ENCODE results near the gene ZNF655.

ZNF655 gene

DNA sequence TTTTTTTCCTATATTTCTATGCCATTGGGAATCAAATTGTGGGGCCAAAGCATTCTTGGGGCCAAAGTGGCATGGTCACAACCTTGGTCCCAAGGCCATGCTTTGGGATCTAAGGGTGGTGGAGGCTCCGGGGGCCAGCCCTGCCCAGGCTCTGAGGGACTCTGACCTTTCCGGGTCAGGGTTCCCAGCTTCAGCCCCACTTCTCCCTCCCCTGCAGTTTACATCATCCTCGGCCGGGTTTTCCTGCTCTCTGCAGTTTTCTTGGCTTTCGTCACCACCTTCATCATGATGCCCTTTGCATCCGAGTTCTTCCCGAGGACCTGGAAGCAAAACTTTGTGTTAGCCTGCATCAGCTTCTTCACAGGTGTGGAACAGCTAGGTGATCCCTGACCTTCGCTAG lies 48.1 kb downstream of the ZNF655 start:
- no peak for DNase-seq (ENCODE audit: low spot score)

GRCh38 chr7:99607548-99607947 lies 49.1 kb downstream of the ZNF655 start:
- no peak for DNase-seq (ENCODE audit: low spot score)

DNA sequence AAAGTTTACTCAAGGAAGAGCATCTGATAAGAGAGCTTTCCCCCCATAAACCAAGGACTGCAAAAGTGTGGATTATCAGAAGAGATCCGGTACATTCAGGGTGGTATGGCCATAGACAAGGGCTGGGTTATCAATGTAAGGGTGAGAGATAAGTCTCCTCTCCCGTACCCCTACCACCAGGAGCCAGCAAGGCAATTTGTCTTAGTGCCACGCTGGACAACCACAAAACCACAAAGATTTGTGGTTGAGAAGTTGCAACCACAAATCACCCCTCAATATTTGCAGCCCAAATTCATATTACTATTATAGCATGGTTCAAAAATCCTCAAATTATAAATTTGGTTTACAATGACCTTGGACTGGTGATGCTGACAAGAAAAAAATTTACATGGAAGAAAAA lies 56.1 kb downstream of the ZNF655 start:
- peak; percentile 14 for DNase-seq (ENCODE audit: low spot score)

DNA sequence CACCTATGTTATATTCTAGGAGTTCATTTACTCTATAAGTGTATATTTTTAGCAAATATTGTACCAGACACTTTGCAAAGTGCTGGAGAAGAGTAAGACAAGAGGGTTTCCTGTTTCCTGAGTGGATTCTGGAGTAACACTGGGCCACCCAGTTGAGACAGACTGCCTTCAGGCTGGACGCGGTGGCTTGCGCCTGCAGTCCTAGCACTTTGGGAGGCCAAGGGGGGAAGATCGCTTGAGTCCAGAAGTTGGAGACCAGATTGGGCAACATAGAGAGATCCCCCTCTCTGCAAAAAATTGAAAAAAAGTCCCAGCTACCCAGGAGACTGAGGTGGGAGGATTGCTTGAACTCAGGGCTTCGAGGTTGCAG lies 57.5 kb downstream of the ZNF655 start:
- peak; percentile 35 for DNase-seq (ENCODE audit: low spot score)

- DNase-seq (ENCODE audit: low spot score) = peak; percentile 95
Observed at GRCh38 chr7:99616359-99617191, 58.1 kb downstream of the ZNF655 start, which contains the start of gene ZSCAN25. ZSCAN25 (plus strand) TSS chr7:99616946; CDS start chr7:99619607, 2,661 bp downstream.

GRCh38 chr7:99617192-99617781 lies 58.8 kb downstream of the ZNF655 start:
- no peak for DNase-seq (ENCODE audit: low spot score)

GRCh38 chr7:99618726-99619125 lies 60.3 kb downstream of the ZNF655 start:
- DNase-seq (ENCODE audit: low spot score) = peak; percentile 25

GRCh38 chr7:99619571-99620130 lies 61.2 kb downstream of the ZNF655 start:
- DNase-seq (ENCODE audit: low spot score) = peak; percentile 37

- DNase-seq (ENCODE audit: low spot score) = peak; percentile 24
Observed at GRCh38 chr7:99621271-99621670, 62.8 kb downstream of the ZNF655 start.

DNA sequence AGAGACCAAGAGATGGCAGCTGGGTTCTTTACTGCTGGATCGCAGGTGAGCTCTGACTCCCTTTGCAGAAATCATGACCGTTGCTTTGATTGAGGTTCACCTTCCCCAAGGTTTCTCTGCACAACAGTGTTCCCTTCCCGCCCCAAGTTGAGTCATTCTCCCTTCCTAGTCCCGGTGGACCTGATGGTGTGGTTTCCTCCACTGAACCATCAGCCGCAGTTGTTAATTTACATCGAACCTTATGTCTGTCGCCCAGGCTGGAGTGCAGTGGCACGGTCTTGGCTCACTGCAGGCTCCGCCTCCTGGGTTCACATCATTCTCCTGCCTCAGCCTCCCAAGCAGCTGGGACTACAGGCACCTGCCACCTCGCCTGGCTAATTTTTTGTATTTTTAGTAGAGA lies 64.2 kb downstream of the ZNF655 start:
- DNase-seq (ENCODE audit: low spot score) = peak; percentile 11

- peak; percentile 9 for DNase-seq (ENCODE audit: low spot score)
Observed at GRCh38 chr7:99623091-99623693, 64.8 kb downstream of the ZNF655 start.

DNA sequence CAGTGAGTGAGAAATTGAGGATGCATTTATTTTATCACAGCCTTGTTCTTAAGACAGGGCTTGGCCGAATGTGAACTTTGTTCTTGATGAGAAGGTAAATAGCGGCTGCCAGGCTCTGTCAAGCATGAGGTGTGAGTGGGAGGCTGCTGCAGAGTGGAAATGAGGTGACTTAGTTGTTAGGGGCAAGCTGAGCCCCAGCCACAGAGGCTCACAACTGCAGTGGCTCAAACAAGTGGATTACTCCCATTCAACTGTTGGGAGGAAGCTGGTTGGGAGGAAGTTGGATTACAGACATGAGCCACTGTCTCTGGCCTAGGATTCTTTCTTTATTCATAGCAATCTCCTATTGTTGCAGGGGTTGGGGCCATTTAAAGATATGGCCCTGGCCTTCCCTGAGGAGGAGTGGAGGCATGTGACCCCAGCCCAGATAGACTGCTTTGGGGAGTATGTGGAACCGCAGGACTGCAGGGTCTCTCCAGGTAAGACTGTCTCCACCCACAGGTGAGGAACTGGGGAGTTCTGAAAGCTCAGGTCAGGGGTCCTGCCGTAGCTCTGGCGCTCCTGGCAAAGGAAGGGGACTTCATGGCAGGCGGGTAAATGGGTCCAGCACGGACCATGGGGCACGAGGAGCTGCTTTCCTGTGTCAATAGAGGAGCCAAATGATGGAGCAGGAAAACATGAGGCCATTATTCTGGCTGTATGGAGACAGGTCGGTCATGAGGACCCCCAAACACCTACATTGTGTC lies 65.4 kb downstream of the ZNF655 start:
- peak; percentile 14 for DNase-seq (ENCODE audit: low spot score)

DNA sequence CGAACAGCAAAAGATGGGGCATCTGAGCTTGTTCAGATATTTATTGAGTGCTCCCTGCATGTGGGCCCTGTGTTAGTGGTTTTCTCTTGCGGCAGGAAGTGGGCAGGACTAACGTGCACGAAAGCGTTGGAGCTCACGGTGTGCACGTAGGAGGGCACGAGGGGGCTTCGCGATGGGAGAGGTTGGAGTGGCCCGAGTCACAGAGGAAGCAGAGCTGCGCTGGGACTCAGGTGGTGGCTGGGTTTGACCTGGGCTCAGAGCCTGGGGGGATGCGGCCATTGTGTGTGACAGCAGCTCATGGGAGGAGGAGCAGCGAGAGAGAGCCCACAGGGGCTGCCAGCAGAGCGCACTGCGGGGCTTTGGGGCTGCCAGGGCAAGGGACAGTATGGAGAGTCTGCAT lies 66.0 kb downstream of the ZNF655 start:
- DNase-seq (ENCODE audit: low spot score) = peak; percentile 21

DNA sequence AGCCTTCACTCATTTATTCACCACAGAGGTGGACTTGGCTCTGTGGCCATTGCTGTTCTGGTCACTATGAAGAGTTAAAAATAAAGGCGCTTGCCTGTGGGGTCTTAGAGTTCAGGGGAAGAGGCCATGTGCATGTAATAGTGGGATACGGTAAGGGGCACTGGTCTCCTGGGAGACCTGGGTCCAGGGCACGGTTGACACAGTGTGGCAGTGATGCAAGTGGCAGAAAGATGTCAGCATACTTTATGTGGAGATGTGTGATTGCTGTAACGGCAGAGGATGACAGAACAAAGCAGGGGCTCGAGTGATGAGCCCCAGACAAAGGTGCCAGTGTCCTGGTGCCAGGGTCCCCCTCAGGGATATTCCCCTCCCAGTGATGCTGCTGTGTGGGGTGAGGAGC lies 66.9 kb downstream of the ZNF655 start:
- DNase-seq (ENCODE audit: low spot score) = peak; percentile 11

- no peak for DNase-seq (ENCODE audit: low spot score)
Observed at GRCh38 chr7:99625961-99626360, 67.5 kb downstream of the ZNF655 start.

Data from ecto neural progenitor cell (in vitro differentiated cells).